Vagina (tissue), 2 donors: ENCODE measurements around the gene VCAM1.

Source experiments
- POLR2AphosphoS5 ChIP-seq, 2 donors: sonication (generic); formaldehyde crosslinking; IDR thresholded peaks; one replicate each; pipeline ENCODE4 v1.9.0; 2017; ENCODE audit warnings: antibody characterized with exemption in 2 of 2, mild to moderate bottlenecking in 2 of 2, low read depth in 1 of 2; ENCODE audit not compliant: insufficient read depth in 1 of 2
- TF ChIP-seq, protein P1 (sequence below), 3 experiments: fragments of 450-650 bp in 2 of 3; fragments of 200-600 bp in 1 of 3; sonication (generic) in 1 of 3; IDR thresholded peaks; one replicate each; pipeline ENCODE4 v1.5.1; 2017 to 2019; ENCODE audit warnings: antibody characterized with exemption in 3 of 3, mild to moderate bottlenecking in 2 of 3, moderate library complexity in 2 of 3

DNA sequence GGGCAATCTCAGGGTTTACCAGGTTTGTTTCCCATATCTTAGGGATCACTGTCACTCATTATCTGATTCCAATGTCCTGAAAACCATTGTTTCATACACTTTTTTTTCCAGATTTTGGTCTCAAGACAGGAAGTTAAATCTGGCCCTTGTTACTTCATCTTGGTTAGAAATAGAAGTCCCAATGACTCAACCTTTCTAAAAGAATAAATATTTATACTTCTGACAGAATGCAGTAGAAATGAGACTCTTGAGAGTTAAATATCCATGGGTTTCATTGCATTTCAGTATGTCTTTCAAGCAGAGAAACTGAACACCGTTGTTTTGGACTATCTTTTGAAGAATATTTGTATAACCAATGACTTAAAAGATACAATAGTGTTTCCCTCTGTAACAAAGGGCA lies 19.8 kb upstream of the VCAM1 start:
- TF ChIP-seq, protein P1, sequence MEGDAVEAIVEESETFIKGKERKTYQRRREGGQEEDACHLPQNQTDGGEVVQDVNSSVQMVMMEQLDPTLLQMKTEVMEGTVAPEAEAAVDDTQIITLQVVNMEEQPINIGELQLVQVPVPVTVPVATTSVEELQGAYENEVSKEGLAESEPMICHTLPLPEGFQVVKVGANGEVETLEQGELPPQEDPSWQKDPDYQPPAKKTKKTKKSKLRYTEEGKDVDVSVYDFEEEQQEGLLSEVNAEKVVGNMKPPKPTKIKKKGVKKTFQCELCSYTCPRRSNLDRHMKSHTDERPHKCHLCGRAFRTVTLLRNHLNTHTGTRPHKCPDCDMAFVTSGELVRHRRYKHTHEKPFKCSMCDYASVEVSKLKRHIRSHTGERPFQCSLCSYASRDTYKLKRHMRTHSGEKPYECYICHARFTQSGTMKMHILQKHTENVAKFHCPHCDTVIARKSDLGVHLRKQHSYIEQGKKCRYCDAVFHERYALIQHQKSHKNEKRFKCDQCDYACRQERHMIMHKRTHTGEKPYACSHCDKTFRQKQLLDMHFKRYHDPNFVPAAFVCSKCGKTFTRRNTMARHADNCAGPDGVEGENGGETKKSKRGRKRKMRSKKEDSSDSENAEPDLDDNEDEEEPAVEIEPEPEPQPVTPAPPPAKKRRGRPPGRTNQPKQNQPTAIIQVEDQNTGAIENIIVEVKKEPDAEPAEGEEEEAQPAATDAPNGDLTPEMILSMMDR (IDR thresholded peaks at IDR 0.05): no peak
- TF ChIP-seq POLR2AphosphoS5 (IDR thresholded peaks at IDR 0.05; ENCODE audit: insufficient read depth in 1 of 2, low read depth in 1 of 2): no peak
